ENCODE measurements around the gene RMND5A. TPM values are rescaled to one million over a fixed set of nuclear protein-coding genes. Genes with fewer than 3 reads are reported as not detected.

The RMND5A gene
- total RNA-seq = 12.6 and 13.1 TPM in 2 replicates

GRCh38 chr2:86719637-86720539, at the start of gene RMND5A:
TSS of gene RMND5A (plus strand) at chr2:86720291. CDS start at chr2:86720668, 377 bp downstream.

GRCh38 chr2:86790676-86791572, 70.8 kb downstream of the RMND5A start, which contains the start of gene CD8A:
TSS of gene CD8A (minus strand) at chr2:86790913. CDS start at chr2:86790825, 88 bp downstream.

Other genes with a start within 250 kb of the RMND5A start
- gene CHMP3, start 156.8 kb upstream of the RMND5A start, total RNA-seq = 110 and 176 TPM in 2 replicates
- 14.0 and 18.5 TPM in 2 replicates for gene RNF103, start 96.4 kb upstream of the RMND5A start, total RNA-seq
- not detected in 2 replicates for gene CD8A, start 70.6 kb downstream of the RMND5A start, total RNA-seq
- gene CD8B, start 141.6 kb downstream of the RMND5A start, total RNA-seq = not detected in 2 replicates
- gene RGPD1, start 221.8 kb downstream of the RMND5A start, total RNA-seq = 0.13 and 0.25 TPM in 2 replicates